Panc1 (cell line): ENCODE measurements around the gene NDUFS6. TPM values are rescaled to one million over a fixed set of nuclear protein-coding genes. Genes with fewer than 3 reads are reported as not detected.

Experiments used
- ATAC-seq: fragments of 200-7000 bp; cut with Tn5 transposase; 2 replicates; pipeline ENCODE4 v1.9.1; 2020; ENCODE audit warnings: mild to moderate bottlenecking, moderate library complexity
- BruUV-seq: library from RNA; stranded (reverse); fragments of 400-500 nt; replicated peaks from 2 replicates; lab custom pipeline; 2021; lab: Mats Ljungman, UMichigan
- CTCF ChIA-PET: fragments of 300-600 bp; sonication (Branson Sonifier 250); formaldehyde crosslinking; loops from one replicate; lab custom pipeline; 2022; ENCODE audit warnings: antibody characterized with exemption; lab: Charles Lee
- POLR2A ChIA-PET: fragments of 300-600 bp; sonication (Branson Sonifier 250); formaldehyde crosslinking; loops from one replicate; lab custom pipeline; 2022; ENCODE audit warnings: antibody characterized with exemption; lab: Charles Lee
- DNase-seq: peaks from one replicate; pipeline ENCODE4 v3.0.0-alpha.2; 2010; ENCODE audit warnings: low read depth, low spot score
- H3K27ac ChIP-seq: 2 replicates; pipeline ENCODE4 v1.5.1; 2011; ENCODE audit warnings: mild to moderate bottlenecking, low read length, inconsistent platforms
- H3K27me3 ChIP-seq: fragments of 200-500 bp; sonication (Bioruptor generic); 2 replicates; pipeline ENCODE4 v1.6.0; 2014; ENCODE audit warnings: low read length, inconsistent platforms; ENCODE audit not compliant: control insufficient read depth, insufficient read depth
- H3K36me3 ChIP-seq: fragments of 200-500 bp; sonication (Bioruptor generic); 2 replicates; pipeline ENCODE4 v1.5.1; 2014; ENCODE audit warnings: inconsistent platforms, mild to moderate bottlenecking, low read length, moderate library complexity; ENCODE audit not compliant: control insufficient read depth, insufficient read depth
- H3K4me1 ChIP-seq: 2 replicates; pipeline ENCODE4 v1.5.1; 2011; ENCODE audit warnings: inconsistent platforms, mild to moderate bottlenecking, low read length, moderate library complexity; ENCODE audit not compliant: control insufficient read depth, insufficient read depth
- H3K4me3 ChIP-seq, 2 experiments: 2 replicates each; pipeline ENCODE4 v1.5.1; 2011 to 2012; ENCODE audit warnings: low read depth in 2 of 2, low read length in 2 of 2, mild to moderate bottlenecking in 2 of 2, inconsistent platforms in 1 of 2, moderate library complexity in 1 of 2
- H3K9me3 ChIP-seq: fragments of 200-500 bp; sonication (Bioruptor generic); 2 replicates; pipeline ENCODE4 v1.5.1; 2014; ENCODE audit warnings: low read depth, mild to moderate bottlenecking, inconsistent platforms, low read length, moderate library complexity; ENCODE audit not compliant: control insufficient read depth, insufficient read depth
- POLR2AphosphoS5 ChIP-seq: IDR thresholded peaks from 2 replicates; pipeline ENCODE4 v1.6.1; 2012; ENCODE audit warnings: mild to moderate bottlenecking, low read depth, low read length, moderate library complexity
- SIN3A ChIP-seq: IDR thresholded peaks from 2 replicates; pipeline ENCODE4 v1.6.1; 2012; ENCODE audit warnings: low read depth, mild to moderate bottlenecking, low read length, moderate library complexity, borderline replicate concordance; ENCODE audit not compliant: insufficient read depth
- TCF7L2 ChIP-seq: IDR thresholded peaks from 2 replicates; pipeline ENCODE4 v1.6.1; 2011; ENCODE audit warnings: mild to moderate bottlenecking, low read depth, low read length, inconsistent platforms
- in situ Hi-C: cut with HindIII; loops from 2 replicates; pipeline ENCODE4 v1.10.0; 2016; ENCODE audit warnings: low sequenced_read_pairs, low pct_unique_long_range_greater_than_20kb
- intact Hi-C: fragments of 100-400 bp; cut with micrococcal nuclease; formaldehyde crosslinking; loops from one replicate; pipeline ENCODE4 v1.10.0; 2022; ENCODE audit not compliant: unreplicated experiment
- total RNA-seq: library from RNA; stranded (reverse); gene quantifications from one replicate; pipeline ENCODE4 v1.2.1, GENCODE V29; 2021; ENCODE audit not compliant: unreplicated experiment
- TF ChIP-seq, protein P1 (sequence below), 2 experiments: IDR thresholded peaks; 2 replicates each; pipeline ENCODE4 v1.6.1; 2011 to 2012; ENCODE audit warnings: low read depth in 2 of 2, control low read depth in 1 of 2, low read length in 1 of 2, mild to moderate bottlenecking in 1 of 2, moderate library complexity in 1 of 2; ENCODE audit not compliant: insufficient read depth in 1 of 2
- TF ChIP-seq, protein P2 (sequence below): fragments of 450-650 bp; IDR thresholded peaks from 2 replicates; pipeline ENCODE4 v1.5.1; 2017; ENCODE audit warnings: mild to moderate bottlenecking

Gene NDUFS6
- total RNA-seq, 1 experiment from 2014 or later: 70.6 TPM

DNA sequence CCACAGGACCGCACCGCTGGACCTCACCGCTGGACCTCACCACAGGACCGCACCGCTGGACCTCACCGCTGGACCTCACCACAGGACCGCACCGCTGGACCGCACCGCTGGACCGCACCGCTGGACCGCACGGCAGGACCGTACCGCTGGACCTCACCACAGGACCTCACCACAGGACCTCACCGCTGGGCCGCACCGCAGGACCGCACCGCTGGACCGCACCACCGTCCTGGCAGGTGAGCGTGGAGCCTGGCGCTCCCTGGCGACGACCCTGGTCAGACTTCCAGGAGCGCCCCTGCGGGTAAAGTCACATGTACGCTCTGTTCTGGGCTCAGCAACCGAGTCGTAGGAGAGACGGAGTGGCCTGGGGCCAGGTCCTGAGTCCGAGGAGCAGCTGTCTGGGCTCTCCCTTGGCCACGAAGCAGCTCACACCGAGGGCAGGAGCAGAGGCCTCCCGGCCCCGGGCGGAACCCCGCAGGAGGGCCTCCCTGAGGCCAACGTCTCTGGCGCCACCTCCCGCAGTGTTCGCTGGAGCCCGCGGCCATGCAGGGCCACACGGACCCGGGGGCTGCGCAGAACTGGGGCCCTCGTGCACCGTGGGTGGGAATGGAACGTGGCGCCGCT, 32.1 kb upstream of the NDUFS6 start:
- intact Hi-C loops: no loop called here
- BruUV-seq: no TSS peak
- no peak for DNase-seq
- Histone ChIP-seq H3K27me3 (no peaks in the 10 kb centered on the region), H3K9me3 (no peaks in the 10 kb centered on the region), H3K4me3 (no peak overlapping the region), H3K27ac (no peak overlapping the region), H3K4me1 (0 out of 2 replicates have a peak, but pooled peaks cover 4% of the 10 kb centered on the region), H3K36me3 (no peaks in the 10 kb centered on the region)
- ChIA-PET POLR2A (no interaction called here), CTCF (no interaction called here)
- no peak for TF ChIP-seq POLR2AphosphoS5
- TF ChIP-seq TCF7L2: no peak
- TF ChIP-seq, protein P1, sequence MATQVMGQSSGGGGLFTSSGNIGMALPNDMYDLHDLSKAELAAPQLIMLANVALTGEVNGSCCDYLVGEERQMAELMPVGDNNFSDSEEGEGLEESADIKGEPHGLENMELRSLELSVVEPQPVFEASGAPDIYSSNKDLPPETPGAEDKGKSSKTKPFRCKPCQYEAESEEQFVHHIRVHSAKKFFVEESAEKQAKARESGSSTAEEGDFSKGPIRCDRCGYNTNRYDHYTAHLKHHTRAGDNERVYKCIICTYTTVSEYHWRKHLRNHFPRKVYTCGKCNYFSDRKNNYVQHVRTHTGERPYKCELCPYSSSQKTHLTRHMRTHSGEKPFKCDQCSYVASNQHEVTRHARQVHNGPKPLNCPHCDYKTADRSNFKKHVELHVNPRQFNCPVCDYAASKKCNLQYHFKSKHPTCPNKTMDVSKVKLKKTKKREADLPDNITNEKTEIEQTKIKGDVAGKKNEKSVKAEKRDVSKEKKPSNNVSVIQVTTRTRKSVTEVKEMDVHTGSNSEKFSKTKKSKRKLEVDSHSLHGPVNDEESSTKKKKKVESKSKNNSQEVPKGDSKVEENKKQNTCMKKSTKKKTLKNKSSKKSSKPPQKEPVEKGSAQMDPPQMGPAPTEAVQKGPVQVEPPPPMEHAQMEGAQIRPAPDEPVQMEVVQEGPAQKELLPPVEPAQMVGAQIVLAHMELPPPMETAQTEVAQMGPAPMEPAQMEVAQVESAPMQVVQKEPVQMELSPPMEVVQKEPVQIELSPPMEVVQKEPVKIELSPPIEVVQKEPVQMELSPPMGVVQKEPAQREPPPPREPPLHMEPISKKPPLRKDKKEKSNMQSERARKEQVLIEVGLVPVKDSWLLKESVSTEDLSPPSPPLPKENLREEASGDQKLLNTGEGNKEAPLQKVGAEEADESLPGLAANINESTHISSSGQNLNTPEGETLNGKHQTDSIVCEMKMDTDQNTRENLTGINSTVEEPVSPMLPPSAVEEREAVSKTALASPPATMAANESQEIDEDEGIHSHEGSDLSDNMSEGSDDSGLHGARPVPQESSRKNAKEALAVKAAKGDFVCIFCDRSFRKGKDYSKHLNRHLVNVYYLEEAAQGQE (IDR thresholded peaks at IDR 0.05; ENCODE audit: insufficient read depth in 1 of 2, low read depth in 2 of 2, low read length in 1 of 2): no peak
- TF ChIP-seq, protein P2, sequence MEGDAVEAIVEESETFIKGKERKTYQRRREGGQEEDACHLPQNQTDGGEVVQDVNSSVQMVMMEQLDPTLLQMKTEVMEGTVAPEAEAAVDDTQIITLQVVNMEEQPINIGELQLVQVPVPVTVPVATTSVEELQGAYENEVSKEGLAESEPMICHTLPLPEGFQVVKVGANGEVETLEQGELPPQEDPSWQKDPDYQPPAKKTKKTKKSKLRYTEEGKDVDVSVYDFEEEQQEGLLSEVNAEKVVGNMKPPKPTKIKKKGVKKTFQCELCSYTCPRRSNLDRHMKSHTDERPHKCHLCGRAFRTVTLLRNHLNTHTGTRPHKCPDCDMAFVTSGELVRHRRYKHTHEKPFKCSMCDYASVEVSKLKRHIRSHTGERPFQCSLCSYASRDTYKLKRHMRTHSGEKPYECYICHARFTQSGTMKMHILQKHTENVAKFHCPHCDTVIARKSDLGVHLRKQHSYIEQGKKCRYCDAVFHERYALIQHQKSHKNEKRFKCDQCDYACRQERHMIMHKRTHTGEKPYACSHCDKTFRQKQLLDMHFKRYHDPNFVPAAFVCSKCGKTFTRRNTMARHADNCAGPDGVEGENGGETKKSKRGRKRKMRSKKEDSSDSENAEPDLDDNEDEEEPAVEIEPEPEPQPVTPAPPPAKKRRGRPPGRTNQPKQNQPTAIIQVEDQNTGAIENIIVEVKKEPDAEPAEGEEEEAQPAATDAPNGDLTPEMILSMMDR: no peak
- TF ChIP-seq SIN3A: no peak
- no peak for ATAC-seq
- in situ Hi-C loops: no loop called here

DNA sequence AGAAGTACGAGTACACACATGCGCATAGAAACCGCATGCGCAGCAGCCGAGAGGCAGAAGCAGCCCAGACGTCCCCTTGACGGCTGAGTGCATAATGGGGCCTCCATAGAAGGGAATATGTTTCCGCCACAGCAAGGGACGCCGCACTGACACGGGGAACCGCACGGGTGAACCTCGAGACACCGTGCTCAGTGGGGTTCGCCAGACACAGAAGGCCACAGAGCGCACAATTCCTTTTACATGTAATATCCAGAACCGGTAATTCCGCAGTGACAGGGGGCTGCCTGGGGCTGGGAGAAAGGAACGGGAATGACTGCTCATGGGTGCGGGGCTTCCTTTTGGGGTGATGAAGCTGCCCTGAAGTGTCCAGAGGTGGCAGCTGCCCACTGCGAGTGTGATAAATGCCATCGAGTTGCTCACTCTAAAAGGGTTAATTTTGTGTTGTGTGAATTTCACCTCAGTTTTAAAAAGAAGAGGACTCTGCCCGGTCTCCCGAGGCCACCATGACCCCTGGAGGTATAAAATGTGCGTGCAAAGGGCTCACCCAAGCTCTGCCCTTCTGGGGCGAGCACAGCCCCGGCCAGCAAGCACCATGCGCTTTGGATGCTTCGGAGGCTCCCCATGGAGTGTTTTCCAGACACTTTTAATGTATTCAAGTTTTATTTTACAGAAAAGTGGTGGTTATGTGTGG, 31.3 kb upstream of the NDUFS6 start:
- Histone ChIP-seq H3K4me1 (0 out of 2 replicates have a peak, but pooled peaks cover 4% of the 10 kb centered on the region), H3K27ac (no peak overlapping the region), H3K4me3 (no peak overlapping the region), H3K9me3 (no peaks in the 10 kb centered on the region), H3K36me3 (no peaks in the 10 kb centered on the region), H3K27me3 (no peaks in the 10 kb centered on the region)
- intact Hi-C loops: no loop called here
- ChIA-PET POLR2A (no interaction called here), CTCF (no interaction called here)
- ATAC-seq (no peak), DNase-seq (no peak)
- TF ChIP-seq TCF7L2 (no peak), SIN3A (no peak), POLR2AphosphoS5 (no peak)
- TF ChIP-seq, protein P2: no peak
- TF ChIP-seq, protein P1 (IDR thresholded peaks at IDR 0.05; ENCODE audit: insufficient read depth in 1 of 2, low read depth in 2 of 2, low read length in 1 of 2): no peak
- in situ Hi-C loops: no loop called here
- no TSS peak for BruUV-seq
